H1 (cell line): ENCODE data around the gene MYO16. TPM values are rescaled to one million over a fixed set of nuclear protein-coding genes. Genes with fewer than 3 reads are reported as not detected.

ENCODE experiments used
- CTCF ChIA-PET: fragments of 300-600 bp; sonication (Branson Sonifier 250); formaldehyde crosslinking; loops from one replicate; lab custom pipeline; 2021; ENCODE audit not compliant: partially characterized antibody; lab: Charles Lee
- POLR2A ChIA-PET: fragments of 300-600 bp; sonication (Branson Sonifier 250); formaldehyde crosslinking; loops from one replicate; lab custom pipeline; 2021; ENCODE audit warnings: inconsistent platforms; ENCODE audit not compliant: partially characterized antibody; lab: Charles Lee
- DNase-seq, 2 experiments: peaks; one replicate each; pipeline versions ENCODE4 v3.0.0 to v3.0.0-alpha.2; 2010 to 2022; ENCODE audit warnings: low spot score in 2 of 2, low read depth in 1 of 2, mixed read lengths in 1 of 2
- FAIRE-seq: peaks from 2 replicates; lab custom pipeline; 2011; peaks lifted over from hg19 to GRCh38; lab: Jason Lieb, UNC
- H2AFZ ChIP-seq: 2 replicates; pipeline ENCODE4 v1.8.1; 2012; ENCODE audit warnings: low read length, inconsistent platforms
- H2AK5ac ChIP-seq: 2 replicates; pipeline ENCODE4 v1.6.1; 2013; ENCODE audit warnings: low read depth, low read length
- H2BK120ac ChIP-seq: replicated peaks from 2 replicates; pipeline ENCODE3; 2013; ENCODE audit warnings: low read depth, low read length, inconsistent platforms
- H2BK12ac ChIP-seq: 2 replicates; pipeline ENCODE4 v1.6.1; 2013; ENCODE audit warnings: low read depth, low read length
- H2BK15ac ChIP-seq: 2 replicates; pipeline ENCODE4 v1.6.1; 2013; ENCODE audit warnings: low read length
- H2BK20ac ChIP-seq: 2 replicates; pipeline ENCODE4 v1.6.1; 2013; ENCODE audit warnings: low read length
- H2BK5ac ChIP-seq: 2 replicates; pipeline ENCODE4 v1.6.1; 2013; ENCODE audit warnings: low read depth, low read length
- H3K14ac ChIP-seq: 2 replicates; pipeline ENCODE4 v1.6.1; 2013; ENCODE audit warnings: inconsistent platforms; ENCODE audit not compliant: insufficient read length
- H3K18ac ChIP-seq: 2 replicates; pipeline ENCODE4 v1.6.1; 2013; ENCODE audit warnings: low read length; ENCODE audit errors: extremely low read depth
- H3K23ac ChIP-seq: 2 replicates; pipeline ENCODE4 v1.6.1; 2013; ENCODE audit warnings: inconsistent platforms; ENCODE audit not compliant: insufficient read length
- H3K23me2 ChIP-seq: 2 replicates; pipeline ENCODE4 v1.6.1; 2013; ENCODE audit warnings: low read depth, low read length
- H3K27ac ChIP-seq: 2 replicates; pipeline ENCODE4 v1.6.1; 2011; ENCODE audit warnings: low read depth, low read length, inconsistent platforms
- H3K27me3 ChIP-seq, 4 experiments: replicated peaks in 1 of 4; 1 replicate in 1 of 4; 2 replicates in 3 of 4; pipeline versions ENCODE4 v1.6.1 to v1.8.1; 2011 to 2013; ENCODE audit warnings: low read length in 3 of 4, mild to moderate bottlenecking in 3 of 4, inconsistent platforms in 2 of 4, mixed read lengths in 2 of 4, moderate library complexity in 1 of 4; ENCODE audit not compliant: control insufficient read depth in 3 of 4, insufficient read depth in 3 of 4; ENCODE audit errors: extremely low read depth in 1 of 4
- H3K36me3 ChIP-seq, 4 experiments: 2 replicates each; pipeline versions ENCODE4 v1.6.1 to v1.8.1; 2011 to 2013; ENCODE audit warnings: mild to moderate bottlenecking in 4 of 4, low read length in 3 of 4, moderate library complexity in 2 of 4, control low read depth in 1 of 4, inconsistent platforms in 1 of 4; ENCODE audit not compliant: insufficient read depth in 4 of 4, control insufficient read depth in 2 of 4
- H3K4ac ChIP-seq: replicated peaks from 2 replicates; pipeline ENCODE3; 2013; ENCODE audit warnings: low read length, low read depth, mixed read lengths, inconsistent platforms; ENCODE audit not compliant: insufficient read length
- H3K4me1 ChIP-seq, 4 experiments: replicated peaks in 1 of 4; 1 replicate in 1 of 4; 2 replicates in 3 of 4; pipeline versions ENCODE4 v1.6.1 to v1.8.1; 2011 to 2013; ENCODE audit warnings: low read length in 3 of 4, inconsistent platforms in 2 of 4, mixed read lengths in 1 of 4; ENCODE audit not compliant: insufficient read depth in 4 of 4, control insufficient read depth in 3 of 4
- H3K4me2 ChIP-seq, 2 experiments: 2 replicates each; pipeline versions ENCODE4 v1.6.1 to v1.8.1; 2011 to 2013; ENCODE audit warnings: low read depth in 2 of 2, low read length in 2 of 2, control low read depth in 1 of 2, inconsistent platforms in 1 of 2, mild to moderate bottlenecking in 1 of 2; ENCODE audit not compliant: insufficient read depth in 1 of 2
- H3K4me3 ChIP-seq, 4 experiments: fragments of 200-600, 300-600 bp in 1 of 4; sonication (generic), shearing (Covaris generic), sonication (Bioruptor Twin) in 1 of 4; 2 replicates each; pipeline versions ENCODE4 v1.5.1 to v1.8.1; 2011 to 2016; ENCODE audit warnings: low read length in 4 of 4, low read depth in 3 of 4, control low read depth in 2 of 4, inconsistent platforms in 2 of 4, mild to moderate bottlenecking in 2 of 4, mixed read lengths in 1 of 4, moderate library complexity in 1 of 4; ENCODE audit not compliant: insufficient read depth in 2 of 4; ENCODE audit errors: extremely low read depth in 1 of 4
- H3K56ac ChIP-seq: replicated peaks from 2 replicates; pipeline ENCODE3; 2013; ENCODE audit warnings: low read depth, mild to moderate bottlenecking, mixed read lengths, low read length, inconsistent platforms; ENCODE audit not compliant: insufficient read length
- H3K79me1 ChIP-seq: 2 replicates; pipeline ENCODE4 v1.6.1; 2013; ENCODE audit warnings: low read depth, low read length, control low read depth
- H3K79me2 ChIP-seq, 2 experiments: 2 replicates each; pipeline versions ENCODE4 v1.6.1 to v1.8.1; 2012 to 2013; ENCODE audit warnings: low read length in 2 of 2, mild to moderate bottlenecking in 2 of 2, inconsistent platforms in 1 of 2; ENCODE audit not compliant: insufficient read depth in 2 of 2, control insufficient read depth in 1 of 2
- H3K9ac ChIP-seq, 4 experiments: replicated peaks in 1 of 4; 1 replicate in 1 of 4; 2 replicates in 3 of 4; pipeline versions ENCODE4 v1.6.1 to v1.8.1; 2011 to 2013; ENCODE audit warnings: low read depth in 3 of 4, low read length in 3 of 4, control low read depth in 2 of 4, mild to moderate bottlenecking in 2 of 4, moderate library complexity in 2 of 4, inconsistent platforms in 1 of 4; ENCODE audit errors: extremely low read depth in 1 of 4
- H3K9me3 ChIP-seq, 2 experiments: 2 replicates each; pipeline versions ENCODE4 v1.6.1 to v1.8.1; 2012 to 2013; ENCODE audit warnings: mild to moderate bottlenecking in 2 of 2, moderate library complexity in 2 of 2, control low read depth in 1 of 2, inconsistent platforms in 1 of 2, low read depth in 1 of 2, low read length in 1 of 2, mixed read lengths in 1 of 2; ENCODE audit not compliant: insufficient read depth in 2 of 2
- H4K20me1 ChIP-seq, 2 experiments: replicated peaks in 1 of 2; 2 replicates each; pipeline versions ENCODE3 to v1.8.1; 2011 to 2013; ENCODE audit warnings: inconsistent platforms in 2 of 2, low read length in 2 of 2, mild to moderate bottlenecking in 1 of 2; ENCODE audit not compliant: insufficient read depth in 2 of 2, control insufficient read depth in 1 of 2
- H4K5ac ChIP-seq: 2 replicates; pipeline ENCODE4 v1.6.1; 2013; ENCODE audit warnings: low read length, low read depth, mixed read lengths, inconsistent platforms; ENCODE audit not compliant: insufficient read length
- H4K8ac ChIP-seq: 2 replicates; pipeline ENCODE4 v1.8.0; 2013; ENCODE audit warnings: mild to moderate bottlenecking, moderate library complexity, low read length, inconsistent platforms; ENCODE audit not compliant: insufficient read depth; ENCODE audit errors: extremely low read depth
- H4K91ac ChIP-seq: replicated peaks from 2 replicates; pipeline ENCODE3; 2013; ENCODE audit warnings: low read length, mixed read lengths, inconsistent platforms; ENCODE audit not compliant: insufficient read length
- ASH2L ChIP-seq: fragments of 200-600, 300-600 bp; sonication (generic); IDR thresholded peaks from one replicate; pipeline ENCODE4 v1.7.1; 2017; ENCODE audit warnings: low read length
- KDM4A ChIP-seq: IDR thresholded peaks from one replicate; pipeline ENCODE4 v1.7.1; 2012; ENCODE audit warnings: low read depth, mild to moderate bottlenecking, moderate library complexity, low read length, inconsistent platforms; ENCODE audit not compliant: severe bottlenecking
- NANOG ChIP-seq: IDR thresholded peaks from 2 replicates; pipeline ENCODE4 v1.6.1; 2011; ENCODE audit warnings: low read length, low read depth, mild to moderate bottlenecking, inconsistent platforms; ENCODE audit not compliant: insufficient read depth, poor library complexity, severe bottlenecking
- SAP30 ChIP-seq: fragments of 300-600 bp; sonication (generic); IDR thresholded peaks from 2 replicates; pipeline ENCODE4 v1.7.1; 2012; ENCODE audit warnings: low read length, moderate library complexity, mild to moderate bottlenecking, inconsistent platforms; ENCODE audit not compliant: insufficient read depth, insufficient replicate concordance
- SIRT6 ChIP-seq: IDR thresholded peaks from one replicate; pipeline ENCODE4 v1.7.1; 2012; ENCODE audit warnings: low read length, inconsistent platforms
- TEAD4 ChIP-seq: IDR thresholded peaks from 2 replicates; pipeline ENCODE4 v1.6.1; 2012; ENCODE audit warnings: low read depth, low read length, inconsistent platforms, mixed read lengths
- WGBS, 2 experiments: shearing (Covaris generic) in 1 of 2; methylation state at CpG; one replicate each; pipeline versions ENCODE4 v1.1.6 to v1.1.7; 2013 to 2015; ENCODE audit warnings: low lambda C conversion rate in 2 of 2, mixed read lengths in 2 of 2, inconsistent platforms in 1 of 2, low coverage in 1 of 2, missing lambda C conversion rate in 1 of 2; ENCODE audit not compliant: insufficient replicate concordance in 2 of 2, insufficient coverage in 1 of 2, insufficient read length in 1 of 2; ENCODE audit errors: extremely low coverage in 1 of 2, missing lambda C conversion rate in 1 of 2; 5-methylcytosine and 5-hydroxymethylcytosine counted together
- polyA plus RNA-seq, 7 experiments: library from polyadenylated mRNA; depleted of rRNA in 3 of 7; stranded (reverse) in 5 of 7; unstranded in 2 of 7; fragments of >200 nt in 5 of 7; fragments of 200-250 nt in 2 of 7; gene quantifications; 1 replicate in 5 of 7; 2 replicates in 1 of 7; 4 replicates in 1 of 7; pipeline versions ENCODE4 v1.2.1 to v1.2.3, GENCODE V29; 2011 to 2013; ENCODE audit warnings: missing spikeins in 2 of 7, mixed read lengths in 2 of 7
- total RNA-seq: library from RNA; stranded (reverse); fragmentation: NEBNext Ultra II Directional; extraction: Animal tissue kit (Norgen Biotek cat#: 25700); gene quantifications from 2 replicates; pipeline ENCODE4 v1.2.1, GENCODE V29; 2021
- TF ChIP-seq, protein P1 (sequence below): IDR thresholded peaks from 2 replicates; pipeline ENCODE4 v1.6.1; 2012; ENCODE audit warnings: inconsistent platforms

MYO16 gene
- total and polyA plus RNA-seq, 2 of the 8 experiments (the other 6 are each of a cell fraction or from before 2014, with no cell fraction given): 0.02 to 0.22 TPM

DNA sequence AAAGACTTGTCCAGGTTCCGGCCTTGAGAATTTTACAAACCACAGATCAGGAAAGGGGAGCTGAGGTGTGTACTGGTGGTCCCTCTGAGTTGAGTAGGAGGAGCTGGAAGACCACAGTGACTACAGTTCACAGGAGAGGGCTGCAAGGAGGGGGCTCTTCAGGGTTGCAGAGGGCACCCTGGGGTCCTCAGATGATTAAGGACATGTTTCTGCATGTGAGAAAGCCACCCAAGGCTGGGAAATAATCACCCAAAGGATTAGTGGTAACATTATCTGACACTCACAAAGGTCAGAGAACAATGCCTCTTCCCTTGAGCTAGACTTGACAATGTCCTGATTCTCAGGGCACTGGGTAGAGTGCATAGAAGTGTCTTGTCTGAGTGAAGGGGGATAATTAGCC lies 616.6 kb downstream of the MYO16 start:
- FAIRE-seq: no peak

More for the DNA sequence above, 616.6 kb downstream of the MYO16 start:
- Histone ChIP-seq H4K20me1 (no peaks in the 10 kb centered on the region), H2AK5ac (no peak overlapping the region), H3K14ac (no peak overlapping the region), H4K5ac (no peak overlapping the region), H2BK120ac (no peak overlapping the region), H3K27me3 (no peaks in the 10 kb centered on the region), H4K8ac (no peak overlapping the region), H3K4me3 (no peak overlapping the region), H3K9ac (no peak overlapping the region)
- CTCF ChIA-PET: interaction anchor here (1.5 kb wide), 1 partner anchor 10 kb away, joined by 4 read pairs; no protein-coding TSS in a partner anchor
- DNase-seq: no peak
- WGBS, 2 experiments: 100% methylated on average over 1 of the region's 1 CpG; no CpG with 5 or more reads in 1 of the 2 experiments
- TF ChIP-seq ASH2L (no peak), NANOG (no peak), TEAD4 (no peak), SIRT6 (no peak), KDM4A (no peak), SAP30 (no peak)
- TF ChIP-seq, protein P1, sequence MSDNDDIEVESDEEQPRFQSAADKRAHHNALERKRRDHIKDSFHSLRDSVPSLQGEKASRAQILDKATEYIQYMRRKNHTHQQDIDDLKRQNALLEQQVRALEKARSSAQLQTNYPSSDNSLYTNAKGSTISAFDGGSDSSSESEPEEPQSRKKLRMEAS: no peak
- TF ChIP-seq, all 59 proteins: peak for 0
- Histone ChIP-seq H3K23ac (no peak overlapping the region), H3K9me3 (peaks cover 2 to 4% of the 10 kb centered on the region in 2 experiments; a peak in 1 of 4 replicates), H2BK5ac (no peak overlapping the region), H4K91ac (no peak overlapping the region), H3K27ac (no peak overlapping the region), H2BK20ac (no peak overlapping the region), H3K36me3 (no peaks in the 10 kb centered on the region), H3K79me2 (no peaks in the 10 kb centered on the region), H3K4ac (no peak overlapping the region), H3K23me2 (no peaks in the 10 kb centered on the region), H3K79me1 (no peaks in the 10 kb centered on the region), H3K56ac (no peak overlapping the region), H2AFZ (no peak overlapping the region), H2BK12ac (no peak overlapping the region), H3K4me1 (peaks cover 0 to 2% (median 0%) of the 10 kb centered on the region in 4 experiments; a peak in 1 of 7 replicates), H3K4me2 (no peak overlapping the region), H3K18ac (no peak overlapping the region), H2BK15ac (no peak overlapping the region)
- POLR2A ChIA-PET: no interaction called here
